ENCODE results near the gene ABCC5. TPM values are rescaled to one million over a fixed set of nuclear protein-coding genes. Genes with fewer than 3 reads are reported as not detected.

Gene ABCC5
- total and polyA plus RNA-seq, 12 donors: 12.1 to 89.6 (median 40.9) TPM

DNA sequence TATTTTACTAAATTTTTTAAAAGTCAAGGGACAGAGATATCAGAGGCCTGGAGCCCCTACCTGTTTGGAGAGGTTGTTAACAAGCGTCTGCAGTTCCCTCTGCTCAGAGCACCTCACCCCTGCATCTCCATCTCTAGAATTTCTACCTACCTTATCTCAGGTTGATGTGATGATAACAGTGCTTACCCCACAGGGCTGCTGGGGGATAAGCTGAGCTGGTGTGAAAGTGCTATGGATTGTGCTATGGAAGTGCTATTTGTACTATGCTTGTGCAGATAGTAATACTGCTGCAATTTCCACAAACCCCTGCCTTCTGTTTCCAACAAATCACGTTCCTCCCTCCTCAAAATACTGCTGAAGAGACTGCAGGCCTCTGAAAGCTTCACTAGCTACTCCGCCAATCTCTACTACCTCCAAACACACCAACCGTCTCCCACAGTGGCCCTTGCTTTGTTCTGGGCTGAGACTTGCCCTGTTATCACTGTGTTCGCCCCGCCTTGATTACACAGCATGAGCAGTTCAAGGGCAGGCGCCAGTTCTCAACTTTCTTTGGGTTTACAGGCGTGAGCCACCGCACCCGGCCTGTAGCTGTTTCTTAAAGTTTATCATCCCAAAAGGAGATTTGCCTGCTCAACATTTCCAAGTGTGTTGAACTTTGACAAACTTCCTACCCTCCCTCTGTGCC lies 104.6 kb downstream of the ABCC5 start:
- Histone ChIP-seq H3K4me3 (no peak overlapping the region), H3K27me3 (no peaks in the 10 kb centered on the region), H3K27ac (no peak overlapping the region), H3K36me3 (no peaks in the 10 kb centered on the region), H3K4me1 (no peaks in the 10 kb centered on the region), H3K9me3 (no peaks in the 10 kb centered on the region)
- DNase-seq (no peak), ATAC-seq (no peak)
- WGBS, 2 donors: 75 to 81% methylated on average over 10 of the region's 10 CpGs
- TF ChIP-seq, protein P1, sequence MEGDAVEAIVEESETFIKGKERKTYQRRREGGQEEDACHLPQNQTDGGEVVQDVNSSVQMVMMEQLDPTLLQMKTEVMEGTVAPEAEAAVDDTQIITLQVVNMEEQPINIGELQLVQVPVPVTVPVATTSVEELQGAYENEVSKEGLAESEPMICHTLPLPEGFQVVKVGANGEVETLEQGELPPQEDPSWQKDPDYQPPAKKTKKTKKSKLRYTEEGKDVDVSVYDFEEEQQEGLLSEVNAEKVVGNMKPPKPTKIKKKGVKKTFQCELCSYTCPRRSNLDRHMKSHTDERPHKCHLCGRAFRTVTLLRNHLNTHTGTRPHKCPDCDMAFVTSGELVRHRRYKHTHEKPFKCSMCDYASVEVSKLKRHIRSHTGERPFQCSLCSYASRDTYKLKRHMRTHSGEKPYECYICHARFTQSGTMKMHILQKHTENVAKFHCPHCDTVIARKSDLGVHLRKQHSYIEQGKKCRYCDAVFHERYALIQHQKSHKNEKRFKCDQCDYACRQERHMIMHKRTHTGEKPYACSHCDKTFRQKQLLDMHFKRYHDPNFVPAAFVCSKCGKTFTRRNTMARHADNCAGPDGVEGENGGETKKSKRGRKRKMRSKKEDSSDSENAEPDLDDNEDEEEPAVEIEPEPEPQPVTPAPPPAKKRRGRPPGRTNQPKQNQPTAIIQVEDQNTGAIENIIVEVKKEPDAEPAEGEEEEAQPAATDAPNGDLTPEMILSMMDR (IDR thresholded peaks at IDR 0.05): no peak
- intact Hi-C loops (cut with DNase I): no loop called here

DNA sequence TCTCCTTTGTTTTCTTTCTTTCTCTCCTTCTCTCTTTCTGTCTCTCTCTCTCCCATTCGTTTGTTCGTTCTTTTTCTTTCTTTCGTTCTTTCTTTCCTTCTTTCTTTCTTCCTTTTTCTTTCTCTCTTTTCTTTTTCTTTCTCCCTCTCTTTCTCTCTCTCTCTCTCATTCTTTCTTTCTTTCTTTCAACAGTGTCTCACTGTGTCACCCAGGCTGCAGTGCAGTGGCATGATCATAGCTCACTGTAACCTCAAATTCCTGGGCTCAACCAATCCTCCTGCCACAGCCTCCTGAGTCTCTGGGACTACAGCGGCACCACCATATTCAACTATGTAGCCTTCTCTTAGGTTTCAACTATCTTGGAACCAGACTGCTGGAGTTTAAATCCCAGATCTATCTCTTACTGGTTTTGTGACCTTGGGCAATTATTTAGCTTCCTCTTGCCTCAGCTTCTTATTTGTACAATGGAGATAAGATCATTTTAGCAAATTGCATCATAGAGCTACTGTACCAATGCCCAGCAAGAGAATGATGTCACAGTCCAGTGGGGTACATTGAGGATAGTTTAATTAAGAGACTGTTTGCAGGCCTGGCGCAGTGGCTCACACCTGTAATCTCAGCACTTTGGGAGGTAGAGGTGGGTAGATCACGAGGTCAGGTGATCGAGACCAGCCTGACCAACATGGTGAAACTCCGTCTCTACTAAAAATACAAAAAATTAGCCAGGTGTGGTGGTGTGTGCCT lies 105.7 kb downstream of the ABCC5 start:
- intact Hi-C loops (cut with DNase I): no loop called here
- ATAC-seq: no peak
- H3K36me3 ChIP-seq: no peaks in the 10 kb centered on the region
- H3K4me3 ChIP-seq: no peak overlapping the region
- WGBS, 2 donors: 80 to 85% methylated on average over 8 of the region's 8 CpGs
- TF ChIP-seq, protein P1 (IDR thresholded peaks at IDR 0.05): no peak
- no peak overlapping the region for H3K27ac ChIP-seq
- H3K4me1 ChIP-seq: no peaks in the 10 kb centered on the region
- no peak for DNase-seq
- no peaks in the 10 kb centered on the region for H3K27me3 ChIP-seq
- no peaks in the 10 kb centered on the region for H3K9me3 ChIP-seq

DNA sequence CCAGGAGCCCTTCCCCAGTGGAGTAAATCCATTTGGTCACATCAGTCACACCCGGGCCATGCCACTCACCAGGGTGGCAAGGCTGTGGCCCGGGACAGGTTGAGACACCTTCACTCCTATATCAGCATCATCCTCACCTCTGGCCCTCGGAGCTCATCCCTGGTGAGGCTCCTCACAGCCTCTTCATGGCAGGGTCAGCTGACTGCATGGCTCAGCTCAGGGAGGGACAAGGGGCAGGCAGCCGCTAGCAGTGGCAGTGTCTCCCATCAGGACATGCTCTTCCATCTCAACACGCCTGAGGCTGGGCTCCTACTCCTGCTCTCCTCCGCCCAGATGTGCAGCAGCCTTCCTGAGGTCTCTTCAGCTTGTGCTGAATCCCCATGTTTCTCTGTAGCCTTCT lies 106.6 kb downstream of the ABCC5 start:
- H3K27ac ChIP-seq: no peak overlapping the region
- no peaks in the 10 kb centered on the region for H3K36me3 ChIP-seq
- WGBS, 2 donors: 75 to 82% methylated on average over 6 of the region's 6 CpGs
- no peaks in the 10 kb centered on the region for H3K9me3 ChIP-seq
- ATAC-seq (no peak), DNase-seq (no peak)
- TF ChIP-seq, protein P1 (IDR thresholded peaks at IDR 0.05): no peak
- no peak overlapping the region for H3K4me3 ChIP-seq
- H3K27me3 ChIP-seq: no peaks in the 10 kb centered on the region
- no peaks in the 10 kb centered on the region for H3K4me1 ChIP-seq
- intact Hi-C loops (cut with DNase I): no loop called here

DNA sequence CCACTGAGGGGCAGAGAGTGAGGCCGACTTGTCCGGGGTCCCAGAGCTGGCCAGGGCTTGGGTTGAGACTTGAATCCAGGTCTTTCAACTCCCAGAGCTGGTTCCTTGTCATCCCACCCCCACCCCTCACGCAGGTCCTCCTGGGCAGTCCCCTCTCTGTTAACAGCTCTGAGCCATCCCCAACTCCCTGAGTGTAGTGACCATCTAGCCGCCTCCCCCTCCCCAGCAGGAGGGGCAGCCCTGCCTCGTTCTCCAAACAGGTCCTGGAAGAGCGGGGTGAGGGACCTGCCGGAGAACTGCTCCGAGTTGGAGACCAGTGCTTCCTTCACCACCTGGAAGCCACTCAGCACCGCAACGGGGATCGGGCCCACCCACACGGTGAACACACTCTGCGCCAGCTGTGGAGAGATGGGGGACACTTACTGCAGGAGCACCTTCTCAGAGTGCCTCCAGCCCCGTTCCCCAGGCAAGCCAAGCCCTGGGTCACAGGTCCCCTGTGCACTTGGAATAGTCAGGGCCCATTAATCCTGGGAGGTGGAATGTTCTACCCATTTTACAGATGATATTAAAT lies 108.6 kb downstream of the ABCC5 start:
- no peaks in the 10 kb centered on the region for H3K36me3 ChIP-seq
- no peak for DNase-seq
- no peak overlapping the region for H3K27ac ChIP-seq
- WGBS, 2 donors: 79 to 82% methylated on average over 14 of the region's 14 CpGs
- no peaks in the 10 kb centered on the region for H3K9me3 ChIP-seq
- no peak overlapping the region for H3K4me3 ChIP-seq
- intact Hi-C loops (cut with DNase I): loop anchor here in 1 of 10 donors (10.0 kb wide), 2 partner anchors 236 to 626 kb away; no protein-coding TSS in a partner anchor
- no peaks in the 10 kb centered on the region for H3K27me3 ChIP-seq
- no peaks in the 10 kb centered on the region for H3K4me1 ChIP-seq
- TF ChIP-seq, protein P1 (IDR thresholded peaks at IDR 0.05): no peak
- ATAC-seq: no peak
